ENCODE data around the gene SPEF1. TPM values are rescaled to one million over a fixed set of nuclear protein-coding genes. Genes with fewer than 3 reads are reported as not detected.

The SPEF1 gene
- total RNA-seq, 3 donors from 2014 or later = 0.18 TPM; not detected in 2

- DNase-seq (no peak), ATAC-seq (no peak)
- H3K4me3 Mint-ChIP-seq = no peak overlapping the region
- H3K4me1 Mint-ChIP-seq (ENCODE audit: low read depth) = peaks cover 74% of the 10 kb centered on the region
- no peaks in the 10 kb centered on the region for H3K9me3 Mint-ChIP-seq
- no peaks in the 10 kb centered on the region for H3K27me3 Mint-ChIP-seq (ENCODE audit: low read depth)
- H3K36me3 Mint-ChIP-seq (ENCODE audit: insufficient read depth) = no peaks in the 10 kb centered on the region
Measured at GRCh38 chr20:3814928-3815495, 33.8 kb upstream of the SPEF1 start.

GRCh38 chr20:3813848-3814581 is 32.8 kb upstream of the SPEF1 start:
- DNase-seq (no peak), ATAC-seq (no peak)
- H3K4me1 Mint-ChIP-seq (ENCODE audit: low read depth) = peaks cover 68% of the 10 kb centered on the region
- no peaks in the 10 kb centered on the region for H3K9me3 Mint-ChIP-seq
- no peaks in the 10 kb centered on the region for H3K36me3 Mint-ChIP-seq (ENCODE audit: insufficient read depth)
- H3K4me3 Mint-ChIP-seq = no peak overlapping the region
- H3K27me3 Mint-ChIP-seq (ENCODE audit: low read depth) = no peaks in the 10 kb centered on the region

- no peak for DNase-seq
- peaks cover 63% of the 10 kb centered on the region for H3K4me1 Mint-ChIP-seq (ENCODE audit: low read depth)
- no peak for ATAC-seq
- no peaks in the 10 kb centered on the region for H3K27me3 Mint-ChIP-seq (ENCODE audit: low read depth)
- no peak overlapping the region for H3K4me3 Mint-ChIP-seq
- H3K36me3 Mint-ChIP-seq (ENCODE audit: insufficient read depth) = no peaks in the 10 kb centered on the region
- no peaks in the 10 kb centered on the region for H3K9me3 Mint-ChIP-seq
Measured at GRCh38 chr20:3812975-3813847, 32.0 kb upstream of the SPEF1 start.

- Mint-ChIP-seq H3K4me1 (ENCODE audit: low read depth) (peaks cover 73% of the 10 kb centered on the region), H3K27me3 (ENCODE audit: low read depth) (no peaks in the 10 kb centered on the region), H3K36me3 (ENCODE audit: insufficient read depth) (no peaks in the 10 kb centered on the region), H3K9me3 (no peaks in the 10 kb centered on the region), H3K4me3 (peak overlapping the region; percentile 81)
- DNase-seq (no peak), ATAC-seq (no peak)
Measured at GRCh38 chr20:3812259-3812681, 31.0 kb upstream of the SPEF1 start.

GRCh38 chr20:3811467-3812258 is 30.4 kb upstream of the SPEF1 start:
- peaks cover 78% of the 10 kb centered on the region for H3K4me1 Mint-ChIP-seq (ENCODE audit: low read depth)
- peak; percentile 93 to 94 for ATAC-seq
- no peaks in the 10 kb centered on the region for H3K36me3 Mint-ChIP-seq (ENCODE audit: insufficient read depth)
- H3K27me3 Mint-ChIP-seq (ENCODE audit: low read depth) = no peaks in the 10 kb centered on the region
- peak overlapping the region; percentile 81 for H3K4me3 Mint-ChIP-seq
- no peaks in the 10 kb centered on the region for H3K9me3 Mint-ChIP-seq
- DNase-seq = peak; percentile 91

- Mint-ChIP-seq H3K9me3 (no peaks in the 10 kb centered on the region), H3K4me3 (no peak overlapping the region), H3K27me3 (ENCODE audit: low read depth) (no peaks in the 10 kb centered on the region), H3K36me3 (ENCODE audit: insufficient read depth) (peaks cover 22% of the 10 kb centered on the region), H3K4me1 (ENCODE audit: low read depth) (peaks cover 73% of the 10 kb centered on the region)
- DNase-seq (no peak), ATAC-seq (no peak)
Measured at GRCh38 chr20:3808544-3808943, 27.3 kb upstream of the SPEF1 start.

- ATAC-seq (no peak), DNase-seq (no peak)
- Mint-ChIP-seq H3K4me1 (ENCODE audit: low read depth) (peaks cover 69% of the 10 kb centered on the region), H3K9me3 (no peaks in the 10 kb centered on the region), H3K27me3 (ENCODE audit: low read depth) (no peaks in the 10 kb centered on the region), H3K4me3 (no peak overlapping the region), H3K36me3 (ENCODE audit: insufficient read depth) (peaks cover 40% of the 10 kb centered on the region)
Measured at GRCh38 chr20:3804781-3805180, 23.5 kb upstream of the SPEF1 start.

GRCh38 chr20:3804254-3804751 is 23.1 kb upstream of the SPEF1 start:
- H3K27me3 Mint-ChIP-seq (ENCODE audit: low read depth) = no peaks in the 10 kb centered on the region
- no peak for DNase-seq
- peaks cover 40% of the 10 kb centered on the region for H3K36me3 Mint-ChIP-seq (ENCODE audit: insufficient read depth)
- no peaks in the 10 kb centered on the region for H3K9me3 Mint-ChIP-seq
- ATAC-seq = no peak
- H3K4me1 Mint-ChIP-seq (ENCODE audit: low read depth) = peaks cover 74% of the 10 kb centered on the region
- H3K4me3 Mint-ChIP-seq = no peak overlapping the region

GRCh38 chr20:3803854-3804253 is 22.6 kb upstream of the SPEF1 start:
- no peak overlapping the region for H3K4me3 Mint-ChIP-seq

GRCh38 chr20:3803289-3803688 is 22.0 kb upstream of the SPEF1 start:
- no peak for ATAC-seq
- DNase-seq = no peak
- Mint-ChIP-seq H3K27me3 (ENCODE audit: low read depth) (no peaks in the 10 kb centered on the region), H3K4me1 (ENCODE audit: low read depth) (peaks cover 82% of the 10 kb centered on the region), H3K9me3 (no peaks in the 10 kb centered on the region), H3K36me3 (ENCODE audit: insufficient read depth) (peaks cover 40% of the 10 kb centered on the region), H3K4me3 (no peak overlapping the region)

More at GRCh38 chr20:3803854-3804253, 22.6 kb upstream of the SPEF1 start:
- no peak for ATAC-seq
- H3K27me3 Mint-ChIP-seq (ENCODE audit: low read depth) = no peaks in the 10 kb centered on the region
- H3K36me3 Mint-ChIP-seq (ENCODE audit: insufficient read depth) = peaks cover 40% of the 10 kb centered on the region
- no peaks in the 10 kb centered on the region for H3K9me3 Mint-ChIP-seq
- H3K4me1 Mint-ChIP-seq (ENCODE audit: low read depth) = peaks cover 78% of the 10 kb centered on the region
- DNase-seq = no peak

- Mint-ChIP-seq H3K9me3 (no peaks in the 10 kb centered on the region), H3K27me3 (ENCODE audit: low read depth) (no peaks in the 10 kb centered on the region), H3K4me3 (no peak overlapping the region), H3K4me1 (ENCODE audit: low read depth) (peaks cover 82% of the 10 kb centered on the region), H3K36me3 (ENCODE audit: insufficient read depth) (peaks cover 41% of the 10 kb centered on the region)
- no peak for ATAC-seq
- DNase-seq = no peak
Measured at GRCh38 chr20:3802524-3803239, 21.4 kb upstream of the SPEF1 start.

GRCh38 chr20:3801846-3802245 is 20.6 kb upstream of the SPEF1 start:
- Mint-ChIP-seq H3K9me3 (no peaks in the 10 kb centered on the region), H3K4me3 (no peak overlapping the region), H3K27me3 (ENCODE audit: low read depth) (no peaks in the 10 kb centered on the region), H3K4me1 (ENCODE audit: low read depth) (peaks cover 82% of the 10 kb centered on the region), H3K36me3 (ENCODE audit: insufficient read depth) (peaks cover 43% of the 10 kb centered on the region)
- DNase-seq = no peak
- no peak for ATAC-seq

- no peak for DNase-seq
- H3K4me3 Mint-ChIP-seq = no peak overlapping the region
- H3K27me3 Mint-ChIP-seq (ENCODE audit: low read depth) = no peaks in the 10 kb centered on the region
- H3K9me3 Mint-ChIP-seq = no peaks in the 10 kb centered on the region
- peaks cover 42% of the 10 kb centered on the region for H3K36me3 Mint-ChIP-seq (ENCODE audit: insufficient read depth)
- ATAC-seq = no peak
- H3K4me1 Mint-ChIP-seq (ENCODE audit: low read depth) = peaks cover 81% of the 10 kb centered on the region
Measured at GRCh38 chr20:3801299-3801698, 20.1 kb upstream of the SPEF1 start.

Measured in activated T-cell treated with anti-CD3 and anti-CD28 coated beads, Interleukin-2, amount 50 U/mL, for 4 hours (primary cell).